Measurements from ENCODE around the gene KLKB1. TPM values are rescaled to one million over a fixed set of nuclear protein-coding genes. Genes with fewer than 3 reads are reported as not detected.
"Not testable (repeated sequence)": the region's sequence is repeated elsewhere in the genome, so short reads cannot be mapped to it uniquely, and the experiment has no call there.

KLKB1 gene
- total RNA-seq, 1 experiment from 2014 or later: not detected

GRCh38 chr4:186265250-186265649 lies 37.9 kb downstream of the KLKB1 start:
- not testable (repeated sequence) for DNase-seq (ENCODE audit: low read depth)

GRCh38 chr4:186265683-186266652 lies 38.7 kb downstream of the KLKB1 start, which contains the start of gene F11:
Gene F11, plus strand, starts transcription at chr4:186266189. Its CDS starts 948 bp downstream, at chr4:186267137.
- no peak for DNase-seq (ENCODE audit: low read depth)

- no peak for DNase-seq (ENCODE audit: low read depth)
Observed at GRCh38 chr4:186266729-186267456, 39.6 kb downstream of the KLKB1 start.

GRCh38 chr4:186271081-186271678 lies 43.9 kb downstream of the KLKB1 start:
- DNase-seq (ENCODE audit: low read depth): no peak

GRCh38 chr4:186272699-186273391 lies 45.5 kb downstream of the KLKB1 start:
- no peak for DNase-seq (ENCODE audit: low read depth)

GRCh38 chr4:186273392-186273789 lies 46.1 kb downstream of the KLKB1 start:
- not testable (repeated sequence) for DNase-seq (ENCODE audit: low read depth)

- DNase-seq (ENCODE audit: low read depth): no peak
Observed at GRCh38 chr4:186283311-186283710, 56.0 kb downstream of the KLKB1 start.

GRCh38 chr4:186285147-186285546 lies 57.8 kb downstream of the KLKB1 start:
- no peak for DNase-seq (ENCODE audit: low read depth)

- no peak for DNase-seq (ENCODE audit: low read depth)
Observed at GRCh38 chr4:186286581-186286980, 59.3 kb downstream of the KLKB1 start.

- DNase-seq (ENCODE audit: low read depth): no peak
Observed at GRCh38 chr4:186291256-186291890, 64.1 kb downstream of the KLKB1 start.

- no peak for DNase-seq (ENCODE audit: low read depth)
Observed at GRCh38 chr4:186294160-186294559, 66.9 kb downstream of the KLKB1 start.

GRCh38 chr4:186296481-186296880 lies 69.2 kb downstream of the KLKB1 start:
- DNase-seq (ENCODE audit: low read depth): no peak

- peak; percentile 33 for DNase-seq (ENCODE audit: low read depth)
Observed at GRCh38 chr4:186297013-186297645, 69.8 kb downstream of the KLKB1 start.

GRCh38 chr4:186298031-186298647 lies 70.8 kb downstream of the KLKB1 start:
- no peak for DNase-seq (ENCODE audit: low read depth)

- no peak for DNase-seq (ENCODE audit: low read depth)
Observed at GRCh38 chr4:186299291-186299690, 72.0 kb downstream of the KLKB1 start.

GRCh38 chr4:186300659-186301390 lies 73.5 kb downstream of the KLKB1 start:
- no peak for DNase-seq (ENCODE audit: low read depth)

- DNase-seq (ENCODE audit: low read depth): no peak
Observed at GRCh38 chr4:186304216-186304615, 76.9 kb downstream of the KLKB1 start.

- peak; percentile 12 for DNase-seq (ENCODE audit: low read depth)
Observed at GRCh38 chr4:186304866-186305505, 77.7 kb downstream of the KLKB1 start.

GRCh38 chr4:186307497-186307896 lies 80.2 kb downstream of the KLKB1 start:
- DNase-seq (ENCODE audit: low read depth): no peak

Measured in M059J (cell line).